HepG2 (cell line): ENCODE data around the gene FOXD2. TPM values are rescaled to one million over a fixed set of nuclear protein-coding genes. Genes with fewer than 3 reads are reported as not detected.

Experiments used
- AKAP8 ChIP-seq: sonication (generic); formaldehyde crosslinking; IDR thresholded peaks from 2 replicates; pipeline ENCODE4 v1.5.1; 2020; ENCODE audit warnings: mild to moderate bottlenecking, missing genetic modification reagents
- ESRRA ChIP-seq: sonication (generic); formaldehyde crosslinking; IDR thresholded peaks from 2 replicates; pipeline ENCODE4 v1.5.1; 2020; ENCODE audit warnings: mild to moderate bottlenecking, low read depth, missing genetic modification reagents
- JUN ChIP-seq: sonication (generic); formaldehyde crosslinking; IDR thresholded peaks from 2 replicates; pipeline ENCODE4 v1.4.0; 2020; ENCODE audit warnings: mild to moderate bottlenecking, missing genetic modification reagents
- JUNB ChIP-seq: sonication (generic); formaldehyde crosslinking; IDR thresholded peaks from 2 replicates; pipeline ENCODE4 v1.8.0; 2022; ENCODE audit warnings: missing genetic modification reagents, mild to moderate bottlenecking, borderline replicate concordance
- NPAS2 ChIP-seq: sonication (generic); formaldehyde crosslinking; IDR thresholded peaks from 2 replicates; pipeline ENCODE4 v1.8.0; 2022; ENCODE audit warnings: mild to moderate bottlenecking, missing genetic modification reagents, borderline replicate concordance
- ONECUT2 ChIP-seq: sonication (generic); formaldehyde crosslinking; IDR thresholded peaks from 2 replicates; pipeline ENCODE4 v1.4.0; 2020; ENCODE audit warnings: missing genetic modification reagents
- PITX1 ChIP-seq: sonication (generic); formaldehyde crosslinking; IDR thresholded peaks from 2 replicates; pipeline ENCODE4 v1.5.1; 2020; ENCODE audit warnings: mild to moderate bottlenecking, missing genetic modification reagents
- TCF7L2 ChIP-seq: IDR thresholded peaks from 2 replicates; pipeline ENCODE4 v1.6.1; 2011; ENCODE audit warnings: mild to moderate bottlenecking, low read depth, low read length, moderate library complexity
- THAP8 ChIP-seq: sonication (generic); formaldehyde crosslinking; IDR thresholded peaks from 2 replicates; pipeline ENCODE4 v1.5.1; 2020; ENCODE audit warnings: missing genetic modification reagents, mild to moderate bottlenecking, borderline replicate concordance
- XBP1 ChIP-seq: sonication (generic); formaldehyde crosslinking; IDR thresholded peaks from 2 replicates; pipeline ENCODE4 v1.5.0; 2020; ENCODE audit warnings: missing genetic modification reagents
- ZNF563 ChIP-seq: sonication (generic); formaldehyde crosslinking; IDR thresholded peaks from 2 replicates; pipeline ENCODE4 v1.8.0; 2022; ENCODE audit warnings: mild to moderate bottlenecking, moderate library complexity, missing genetic modification reagents
- ZNF609 ChIP-seq: sonication (generic); formaldehyde crosslinking; IDR thresholded peaks from 2 replicates; pipeline ENCODE4 v1.4.0; 2020; ENCODE audit warnings: mild to moderate bottlenecking, missing genetic modification reagents, borderline replicate concordance
- ZNF761 ChIP-seq: sonication (generic); formaldehyde crosslinking; conservative IDR thresholded peaks from 2 replicates; pipeline ENCODE4 v1.4.0; 2020; ENCODE audit warnings: mild to moderate bottlenecking, missing genetic modification reagents
- ZNF773 ChIP-seq: sonication (generic); formaldehyde crosslinking; IDR thresholded peaks from 2 replicates; pipeline ENCODE4 v1.4.0; 2020; ENCODE audit warnings: missing genetic modification reagents, borderline replicate concordance
- ZNF883 ChIP-seq: sonication (generic); formaldehyde crosslinking; IDR thresholded peaks from 2 replicates; pipeline ENCODE4 v1.5.1; 2020; ENCODE audit warnings: mild to moderate bottlenecking, missing genetic modification reagents; ENCODE audit errors: not compliant biosample characterization
- polyA plus RNA-seq, 8 experiments: library from polyadenylated mRNA; depleted of rRNA in 3 of 8; stranded (reverse) in 7 of 8; unstranded in 1 of 8; fragments of >200 nt; fragmentation: Illumina TruSeq in 4 of 8; extraction: Trizol in 4 of 8; gene quantifications; 2 replicates each; pipeline versions ENCODE4 v1.2.1 to v1.2.3, GENCODE V29; 2011 to 2016; ENCODE audit warnings: low read depth in 4 of 8, missing spikeins in 1 of 8, mixed read lengths in 1 of 8; ENCODE audit not compliant: insufficient read depth in 1 of 8
- total RNA-seq, 5 experiments: library from RNA; depleted of rRNA; stranded (reverse); fragments of >200 nt; fragmentation: Illumina TruSeq; extraction: Trizol; gene quantifications; 2 replicates each; pipeline ENCODE4 v1.2.3, GENCODE V29; 2016; ENCODE audit warnings: low read depth in 1 of 5
- TF ChIP-seq, protein P1 (sequence below): sonication (generic); formaldehyde crosslinking; IDR thresholded peaks from 2 replicates; pipeline ENCODE4 v1.5.0; 2020; ENCODE audit warnings: missing genetic modification reagents
- TF ChIP-seq, protein P2 (sequence below): sonication (generic); formaldehyde crosslinking; IDR thresholded peaks from 2 replicates; pipeline ENCODE4 v1.5.0; 2020; ENCODE audit warnings: mild to moderate bottlenecking, low read depth, missing genetic modification reagents, borderline replicate concordance
- TF ChIP-seq, protein P3 (sequence below): sonication (generic); formaldehyde crosslinking; conservative IDR thresholded peaks from 2 replicates; pipeline ENCODE4 v1.8.0; 2022; ENCODE audit warnings: missing genetic modification reagents

FOXD2 gene
- total and polyA plus RNA-seq, 2 of the 13 experiments (the other 11 are each of a cell fraction or from before 2014, with no cell fraction given): 0.01 to 0.09 TPM

- TF ChIP-seq, protein P1, sequence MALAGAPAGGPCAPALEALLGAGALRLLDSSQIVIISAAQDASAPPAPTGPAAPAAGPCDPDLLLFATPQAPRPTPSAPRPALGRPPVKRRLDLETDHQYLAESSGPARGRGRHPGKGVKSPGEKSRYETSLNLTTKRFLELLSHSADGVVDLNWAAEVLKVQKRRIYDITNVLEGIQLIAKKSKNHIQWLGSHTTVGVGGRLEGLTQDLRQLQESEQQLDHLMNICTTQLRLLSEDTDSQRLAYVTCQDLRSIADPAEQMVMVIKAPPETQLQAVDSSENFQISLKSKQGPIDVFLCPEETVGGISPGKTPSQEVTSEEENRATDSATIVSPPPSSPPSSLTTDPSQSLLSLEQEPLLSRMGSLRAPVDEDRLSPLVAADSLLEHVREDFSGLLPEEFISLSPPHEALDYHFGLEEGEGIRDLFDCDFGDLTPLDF (CRISPR knock-in tag): no peak
- TF ChIP-seq JUN (CRISPR knock-in tag): peak; percentile 61; the same call in 1 of the 2 replicates
- TF ChIP-seq PITX1 (CRISPR knock-in tag): peak; percentile 64
- no peak for TF ChIP-seq AKAP8 (CRISPR knock-in tag)
- no peak for TF ChIP-seq TCF7L2
- no peak for TF ChIP-seq ZNF773 (CRISPR knock-in tag)
- TF ChIP-seq ZNF609 (CRISPR knock-in tag): peak; percentile 65; the same call in 1 of the 2 replicates
- no peak for TF ChIP-seq ZNF563 (CRISPR knock-in tag)
- TF ChIP-seq THAP8: no peak
- TF ChIP-seq XBP1 (CRISPR knock-in tag): no peak
- TF ChIP-seq, protein P2, sequence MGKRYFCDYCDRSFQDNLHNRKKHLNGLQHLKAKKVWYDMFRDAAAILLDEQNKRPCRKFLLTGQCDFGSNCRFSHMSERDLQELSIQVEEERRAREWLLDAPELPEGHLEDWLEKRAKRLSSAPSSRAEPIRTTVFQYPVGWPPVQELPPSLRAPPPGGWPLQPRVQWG (CRISPR knock-in tag): no peak
- no peak for TF ChIP-seq ONECUT2 (CRISPR knock-in tag)
- TF ChIP-seq, protein P3, sequence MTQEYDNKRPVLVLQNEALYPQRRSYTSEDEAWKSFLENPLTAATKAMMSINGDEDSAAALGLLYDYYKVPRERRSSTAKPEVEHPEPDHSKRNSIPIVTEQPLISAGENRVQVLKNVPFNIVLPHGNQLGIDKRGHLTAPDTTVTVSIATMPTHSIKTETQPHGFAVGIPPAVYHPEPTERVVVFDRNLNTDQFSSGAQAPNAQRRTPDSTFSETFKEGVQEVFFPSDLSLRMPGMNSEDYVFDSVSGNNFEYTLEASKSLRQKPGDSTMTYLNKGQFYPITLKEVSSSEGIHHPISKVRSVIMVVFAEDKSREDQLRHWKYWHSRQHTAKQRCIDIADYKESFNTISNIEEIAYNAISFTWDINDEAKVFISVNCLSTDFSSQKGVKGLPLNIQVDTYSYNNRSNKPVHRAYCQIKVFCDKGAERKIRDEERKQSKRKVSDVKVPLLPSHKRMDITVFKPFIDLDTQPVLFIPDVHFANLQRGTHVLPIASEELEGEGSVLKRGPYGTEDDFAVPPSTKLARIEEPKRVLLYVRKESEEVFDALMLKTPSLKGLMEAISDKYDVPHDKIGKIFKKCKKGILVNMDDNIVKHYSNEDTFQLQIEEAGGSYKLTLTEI (CRISPR knock-in tag): no peak
- TF ChIP-seq NPAS2 (CRISPR knock-in tag): no peak
- TF ChIP-seq ZNF761 (CRISPR knock-in tag): 0 out of 2 replicates have a peak, but pooled peaks have one; percentile 26
- no peak for TF ChIP-seq JUNB (CRISPR knock-in tag)
- peak; percentile 94 for TF ChIP-seq ESRRA (CRISPR knock-in tag)
- TF ChIP-seq ZNF883 (CRISPR knock-in tag): no peak
Observed at GRCh38 chr1:47390843-47391242, 47.0 kb upstream of the FOXD2 start (continued).
